Natural killer cell treated with Interleukin-12 subunit alpha and Interleukin-12 subunit beta and Interleukin-15 and Interleukin-18, amount 100 ng/mL, for 72 hours (primary cell): ENCODE measurements around the gene FANCC. TPM values are rescaled to one million over a fixed set of nuclear protein-coding genes. Genes with fewer than 3 reads are reported as not detected.
A peak's percentile ranks its signal among the peaks of the same experiment; 100 is the strongest.

ENCODE experiments used
- ATAC-seq, 2 donors: fragments of 150-1000 bp; cut with Tn5 transposase in 1 of 2; sonication (Bioruptor Pico), chemical (Tn5 transposase) in 1 of 2; 2 replicates each; pipeline ENCODE4 v1.10.0; 2021
- DNase-seq: peaks from one replicate; pipeline ENCODE4 v3.0.0; 2022; ENCODE audit warnings: low spot score
- H3K27ac Mint-ChIP-seq, 2 donors: 1 replicate in 1 of 2; 2 replicates in 1 of 2; pipeline ENCODE4 v1.8.0; 2022; ENCODE audit warnings: mixed read lengths in 2 of 2, mild to moderate bottlenecking in 1 of 2, moderate library complexity in 1 of 2
- H3K27me3 Mint-ChIP-seq, 2 donors: 1 replicate in 1 of 2; 2 replicates in 1 of 2; pipeline ENCODE4 v1.8.0; 2022; ENCODE audit warnings: mixed read lengths in 2 of 2
- H3K36me3 Mint-ChIP-seq: one replicate; pipeline ENCODE4 v1.8.0; 2022; ENCODE audit warnings: mixed read lengths
- H3K4me1 Mint-ChIP-seq, 2 donors: 1 replicate in 1 of 2; 2 replicates in 1 of 2; pipeline ENCODE4 v1.8.0; 2022; ENCODE audit warnings: low read depth in 2 of 2, mixed read lengths in 2 of 2, mild to moderate bottlenecking in 1 of 2
- H3K4me3 Mint-ChIP-seq: one replicate; pipeline ENCODE4 v1.8.0; 2022; ENCODE audit warnings: mixed read lengths
- H3K9me3 Mint-ChIP-seq: 2 replicates; pipeline ENCODE4 v1.8.0; 2022; ENCODE audit warnings: mixed read lengths
- total RNA-seq, 2 donors: library from RNA; stranded (reverse); gene quantifications; one replicate each; pipeline ENCODE4 v1.2.3, GENCODE V29; 2022

The FANCC gene
- total RNA-seq, 2 donors from 2014 or later = 13.5 to 30.5 TPM

DNA sequence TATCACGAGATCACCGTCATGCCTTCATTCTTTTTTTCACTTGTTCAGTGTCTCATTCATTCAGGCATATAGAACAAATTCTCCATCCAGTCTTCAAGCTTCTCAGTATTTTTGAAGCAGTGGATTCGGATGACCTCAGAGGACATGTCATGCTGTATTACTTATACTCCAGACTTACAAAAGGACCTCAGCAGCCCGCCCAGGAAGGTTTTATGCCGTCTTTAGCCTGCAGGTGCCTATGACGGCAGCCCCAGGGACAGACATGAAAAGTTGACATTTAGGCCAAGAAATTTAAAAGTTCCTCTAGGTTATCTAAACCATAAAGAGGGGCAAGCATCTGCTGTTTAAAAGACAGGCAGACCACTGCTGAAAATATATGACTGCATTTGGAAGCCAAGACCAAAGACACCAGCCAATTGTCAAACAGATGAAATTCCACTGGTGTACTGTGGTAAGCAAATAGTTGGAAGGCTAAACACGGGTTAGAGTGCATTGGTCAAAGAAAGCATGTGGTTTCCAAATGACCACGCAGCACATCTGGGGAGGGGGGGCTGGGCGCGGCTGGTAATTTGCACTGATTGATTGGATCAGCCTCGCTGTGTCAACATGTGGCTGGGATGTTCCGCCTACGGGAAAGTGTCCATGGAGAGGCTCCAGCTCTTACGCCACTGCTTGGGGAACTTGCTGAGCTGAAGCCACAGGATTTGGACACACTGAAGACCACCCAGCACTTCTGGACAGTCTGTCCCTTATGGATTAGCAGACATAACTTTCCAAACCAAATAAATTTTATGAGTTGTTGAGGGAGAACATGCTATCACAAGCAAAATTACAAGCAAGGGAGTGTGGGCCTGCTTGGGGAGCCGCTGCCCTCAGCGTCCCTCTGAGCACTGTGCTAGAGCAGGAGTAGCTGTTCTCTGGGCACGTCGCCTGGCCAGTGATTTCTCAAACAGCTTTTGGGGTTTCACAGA, 173.6 kb downstream of the FANCC start:
- no peaks in the 10 kb centered on the region for H3K27me3 Mint-ChIP-seq
- no peaks in the 10 kb centered on the region for H3K36me3 Mint-ChIP-seq
- H3K9me3 Mint-ChIP-seq = no peaks in the 10 kb centered on the region
- ATAC-seq = no peak
- no peak for DNase-seq
- H3K4me3 Mint-ChIP-seq = no peak overlapping the region
- H3K4me1 Mint-ChIP-seq = no peaks in the 10 kb centered on the region
- no peak overlapping the region for H3K27ac Mint-ChIP-seq

- no peak overlapping the region for H3K4me3 Mint-ChIP-seq
- H3K27ac Mint-ChIP-seq = no peak overlapping the region
- no peaks in the 10 kb centered on the region for H3K36me3 Mint-ChIP-seq
- no peaks in the 10 kb centered on the region for H3K4me1 Mint-ChIP-seq
- H3K27me3 Mint-ChIP-seq = no peaks in the 10 kb centered on the region
- no peaks in the 10 kb centered on the region for H3K9me3 Mint-ChIP-seq
- DNase-seq (no peak), ATAC-seq (no peak)
These were observed 174.8 kb downstream of the FANCC start for GRCh38 chr9:95142728-95143127.

DNA sequence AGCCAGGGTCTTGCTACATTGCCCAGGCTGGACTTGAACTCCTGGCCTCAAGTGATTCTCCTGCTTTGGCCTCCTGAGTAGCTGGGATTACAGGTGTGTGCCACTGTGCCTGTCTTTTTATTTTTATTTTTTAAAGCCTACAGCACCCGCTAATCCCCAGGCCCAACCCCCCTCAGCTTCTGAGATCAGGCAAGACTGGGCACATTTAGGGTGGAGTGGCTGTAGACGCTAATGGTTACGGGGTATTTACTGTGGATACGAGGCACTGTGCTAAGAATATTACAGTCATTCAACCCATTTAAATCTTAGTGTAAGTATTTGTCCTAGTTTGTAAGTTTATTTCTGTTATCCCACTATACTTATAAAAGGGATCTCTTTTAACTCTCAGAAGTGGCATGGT, 175.2 kb downstream of the FANCC start:
- DNase-seq (no peak), ATAC-seq (no peak)
- Mint-ChIP-seq H3K4me1 (no peaks in the 10 kb centered on the region), H3K27ac (no peak overlapping the region), H3K4me3 (no peak overlapping the region), H3K9me3 (no peaks in the 10 kb centered on the region), H3K27me3 (no peaks in the 10 kb centered on the region), H3K36me3 (no peaks in the 10 kb centered on the region)

- no peak overlapping the region for H3K4me3 Mint-ChIP-seq
- ATAC-seq = no peak
These were observed 176.7 kb downstream of the FANCC start for GRCh38 chr9:95140821-95141220.

DNA sequence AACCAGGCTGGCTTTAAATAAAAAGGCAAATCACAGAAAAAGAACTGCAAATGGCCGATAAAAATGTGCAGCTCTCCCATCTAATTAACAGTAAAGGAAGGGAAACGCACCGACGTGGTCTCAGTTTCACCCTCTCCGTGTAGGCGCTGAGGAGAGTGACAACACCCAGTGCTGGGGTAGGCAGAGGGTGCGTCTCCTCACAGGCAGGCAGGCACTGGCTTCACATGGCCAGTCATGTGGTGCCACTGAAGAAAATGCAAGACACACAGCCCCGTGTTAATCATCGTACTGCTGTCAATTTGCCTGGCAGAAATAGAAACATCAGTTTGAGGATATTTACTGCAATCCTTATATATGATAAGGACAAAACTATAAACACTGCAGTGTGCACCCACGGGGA, 178.4 kb downstream of the FANCC start:
- Mint-ChIP-seq H3K36me3 (no peaks in the 10 kb centered on the region), H3K4me3 (no peak overlapping the region), H3K9me3 (no peaks in the 10 kb centered on the region), H3K27ac (no peak overlapping the region), H3K4me1 (no peaks in the 10 kb centered on the region), H3K27me3 (no peaks in the 10 kb centered on the region)
- DNase-seq (no peak), ATAC-seq (no peak)

More at GRCh38 chr9:95140821-95141220, 176.7 kb downstream of the FANCC start:
- no peaks in the 10 kb centered on the region for H3K4me1 Mint-ChIP-seq
- no peak overlapping the region for H3K27ac Mint-ChIP-seq
- no peaks in the 10 kb centered on the region for H3K27me3 Mint-ChIP-seq
- H3K9me3 Mint-ChIP-seq = no peaks in the 10 kb centered on the region
- H3K36me3 Mint-ChIP-seq = no peaks in the 10 kb centered on the region
- no peak for DNase-seq

GRCh38 chr9:95138474-95138873, 179.0 kb downstream of the FANCC start:
- ATAC-seq (no peak), DNase-seq (no peak)
- H3K36me3 Mint-ChIP-seq = no peaks in the 10 kb centered on the region
- no peaks in the 10 kb centered on the region for H3K27me3 Mint-ChIP-seq
- H3K4me3 Mint-ChIP-seq = no peak overlapping the region
- no peaks in the 10 kb centered on the region for H3K4me1 Mint-ChIP-seq
- H3K9me3 Mint-ChIP-seq = no peaks in the 10 kb centered on the region
- no peak overlapping the region for H3K27ac Mint-ChIP-seq

DNA sequence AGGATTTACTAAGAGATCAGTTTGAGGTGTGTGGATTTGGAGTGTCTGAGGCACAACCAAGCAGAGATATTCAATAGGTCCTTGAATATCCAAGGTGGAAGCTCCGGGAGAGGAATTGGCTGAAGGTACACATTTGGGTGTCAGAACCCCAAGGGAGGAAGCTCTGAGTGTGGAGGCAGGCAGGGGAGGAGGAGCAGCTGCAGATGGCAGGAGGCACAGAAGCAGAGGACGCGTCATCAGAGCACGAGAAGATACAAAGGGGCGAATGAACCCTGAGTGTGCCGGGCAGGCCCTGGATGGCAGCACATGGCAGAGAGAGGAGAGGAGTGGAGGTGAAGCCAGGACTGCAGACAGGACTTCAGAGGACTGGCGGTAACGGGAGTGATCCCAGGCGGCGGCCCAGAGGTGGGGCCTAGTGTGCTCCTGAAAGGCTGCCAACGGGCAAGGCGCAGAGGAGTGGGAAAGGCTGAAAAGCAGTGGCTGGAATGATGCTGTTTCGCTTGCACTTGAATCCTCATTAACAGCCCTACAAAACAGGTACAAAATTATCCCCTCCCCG, 179.8 kb downstream of the FANCC start:
- Mint-ChIP-seq H3K4me3 (no peak overlapping the region), H3K27ac (no peak overlapping the region), H3K36me3 (no peaks in the 10 kb centered on the region), H3K27me3 (no peaks in the 10 kb centered on the region), H3K9me3 (no peaks in the 10 kb centered on the region), H3K4me1 (no peaks in the 10 kb centered on the region)
- peak in 1 of 2 donors; percentile 40 for ATAC-seq
- DNase-seq = no peak

DNA sequence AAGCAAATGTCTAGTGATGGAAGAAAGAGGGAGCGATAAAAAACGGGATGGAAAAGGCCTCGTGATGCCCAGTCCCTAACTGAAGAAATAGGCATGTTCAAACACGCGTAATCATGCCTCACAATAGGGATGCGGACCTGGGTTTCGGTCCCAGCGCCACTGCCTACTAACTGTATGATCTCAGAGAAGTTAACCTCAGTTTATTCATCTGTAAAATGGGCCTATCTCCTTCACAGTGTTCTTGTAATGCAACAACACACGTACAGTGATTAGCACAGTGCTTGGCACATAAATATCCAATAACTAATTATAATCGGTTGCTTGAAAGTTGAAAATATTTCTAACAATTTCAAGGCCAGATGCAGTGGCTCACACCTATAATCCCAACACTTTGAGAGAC, 181.8 kb downstream of the FANCC start:
- DNase-seq (no peak), ATAC-seq (no peak)
- Mint-ChIP-seq H3K4me1 (peaks cover 0 to 4% of the 10 kb centered on the region in 2 donors), H3K36me3 (no peaks in the 10 kb centered on the region), H3K27me3 (no peaks in the 10 kb centered on the region), H3K27ac (no peak overlapping the region), H3K4me3 (no peak overlapping the region), H3K9me3 (no peaks in the 10 kb centered on the region)

GRCh38 chr9:95134457-95134881, 183.0 kb downstream of the FANCC start:
- Mint-ChIP-seq H3K4me3 (no peak overlapping the region), H3K27me3 (no peaks in the 10 kb centered on the region), H3K4me1 (peaks cover 0 to 4% of the 10 kb centered on the region in 2 donors), H3K36me3 (no peaks in the 10 kb centered on the region), H3K27ac (no peak overlapping the region), H3K9me3 (no peaks in the 10 kb centered on the region)
- DNase-seq = no peak
- ATAC-seq = no peak

DNA sequence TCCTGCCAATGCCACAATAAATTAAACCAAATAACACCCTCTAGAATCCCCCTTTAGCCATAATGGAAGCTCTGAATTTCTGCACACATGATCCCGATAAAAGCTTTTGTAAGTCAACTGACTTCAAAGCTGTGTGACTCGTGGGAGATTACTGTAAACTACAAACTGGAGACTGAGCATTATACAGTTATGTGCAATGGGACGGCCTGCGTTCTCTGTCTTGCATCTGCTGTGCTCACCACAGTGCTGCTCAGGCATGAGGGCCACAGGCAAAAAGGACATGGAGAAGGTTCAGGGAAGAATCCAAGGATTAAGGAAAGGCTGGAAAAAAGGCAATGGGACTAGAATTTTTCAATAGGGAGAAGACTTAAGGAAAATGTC, 184.2 kb downstream of the FANCC start:
- H3K36me3 Mint-ChIP-seq = no peaks in the 10 kb centered on the region
- peaks cover 0 to 4% of the 10 kb centered on the region in 2 donors for H3K4me1 Mint-ChIP-seq
- H3K4me3 Mint-ChIP-seq = no peak overlapping the region
- H3K27ac Mint-ChIP-seq = no peak overlapping the region
- ATAC-seq = no peak
- DNase-seq = no peak
- H3K9me3 Mint-ChIP-seq = no peaks in the 10 kb centered on the region
- H3K27me3 Mint-ChIP-seq = no peaks in the 10 kb centered on the region

GRCh38 chr9:95132366-95133324, 184.9 kb downstream of the FANCC start:
- Mint-ChIP-seq H3K9me3 (no peaks in the 10 kb centered on the region), H3K27me3 (no peaks in the 10 kb centered on the region), H3K27ac (no peak overlapping the region), H3K36me3 (no peaks in the 10 kb centered on the region), H3K4me3 (no peak overlapping the region), H3K4me1 (peaks cover 0 to 4% of the 10 kb centered on the region in 2 donors)
- DNase-seq = no peak
- ATAC-seq = no peak

DNA sequence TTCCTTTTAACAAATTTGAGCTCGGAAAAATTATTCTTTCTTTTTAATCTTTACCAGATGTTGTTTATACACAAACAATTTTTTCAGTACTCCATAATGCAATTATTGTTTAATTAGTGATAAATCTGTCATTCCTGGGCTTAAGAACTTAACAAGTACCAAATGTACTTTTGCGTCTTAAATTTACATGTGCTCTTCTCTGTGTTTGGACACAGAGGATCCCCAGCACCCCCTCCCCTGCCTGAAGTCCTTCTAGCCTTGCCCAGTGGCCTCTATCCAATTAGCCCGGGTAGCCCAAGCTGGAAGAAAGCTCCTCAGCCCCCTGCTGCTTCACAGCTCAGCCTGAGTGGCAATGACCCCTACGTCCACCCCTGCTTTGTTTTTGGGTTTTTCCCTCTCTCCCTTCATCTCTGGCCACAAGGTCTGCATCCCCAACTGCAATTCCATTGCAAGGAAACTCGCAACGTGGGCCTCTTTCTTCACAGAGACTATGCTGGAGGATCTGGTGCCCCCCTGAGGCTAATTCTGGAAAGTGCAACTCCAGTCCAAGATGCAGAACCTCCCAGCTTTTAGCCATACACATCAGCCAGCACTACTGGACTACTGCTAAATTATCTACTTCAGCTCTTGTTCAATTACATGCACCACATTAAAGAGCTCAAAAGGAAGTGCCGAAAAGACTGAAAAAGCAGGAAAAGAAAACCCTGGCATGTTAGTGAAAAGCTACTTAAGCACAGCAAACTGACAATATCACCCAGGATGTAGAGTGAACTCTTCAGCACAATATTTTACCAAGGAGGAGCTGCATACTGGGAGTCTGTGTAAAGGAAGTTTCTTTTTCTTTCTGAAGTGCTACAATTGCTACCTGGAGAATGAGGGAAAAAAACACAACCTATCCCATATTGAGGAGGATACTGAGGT, 186.2 kb downstream of the FANCC start:
- H3K27ac Mint-ChIP-seq = no peak overlapping the region
- H3K36me3 Mint-ChIP-seq = no peaks in the 10 kb centered on the region
- DNase-seq (no peak), ATAC-seq (peak in 1 of 2 donors; percentile 56)
- no peaks in the 10 kb centered on the region for H3K9me3 Mint-ChIP-seq
- H3K4me1 Mint-ChIP-seq = peaks cover 0 to 4% of the 10 kb centered on the region in 2 donors
- H3K4me3 Mint-ChIP-seq = no peak overlapping the region
- no peaks in the 10 kb centered on the region for H3K27me3 Mint-ChIP-seq

GRCh38 chr9:95130484-95130883, 187.0 kb downstream of the FANCC start:
- ATAC-seq = no peak
- Mint-ChIP-seq H3K9me3 (no peaks in the 10 kb centered on the region), H3K27me3 (no peaks in the 10 kb centered on the region), H3K36me3 (no peaks in the 10 kb centered on the region), H3K4me1 (peaks cover 0 to 4% of the 10 kb centered on the region in 2 donors), H3K4me3 (no peak overlapping the region), H3K27ac (no peak overlapping the region)
- DNase-seq = no peak
